DOHH2 (cell line): ENCODE measurements around the gene HSPG2.

Experiments
- H3F3A ChIP-seq: fragments of 200-600 bp; sonication (generic), shearing (Covaris generic); 2 replicates; pipeline ENCODE4 v1.6.0; 2016; ENCODE audit warnings: antibody characterized with exemption, mild to moderate bottlenecking; ENCODE audit not compliant: control insufficient read depth, insufficient read depth
- H3K27ac ChIP-seq: fragments of 200-600 bp; sonication (generic); 2 replicates; pipeline ENCODE4 v1.5.1; 2014; ENCODE audit warnings: low read depth, mild to moderate bottlenecking, low read length, moderate library complexity
- H3K27me3 ChIP-seq: fragments of 200-600 bp; sonication (generic); 2 replicates; pipeline ENCODE4 v1.6.1; 2014; ENCODE audit warnings: mild to moderate bottlenecking, low read length, mixed read lengths; ENCODE audit not compliant: control insufficient read depth
- H3K36me3 ChIP-seq: fragments of 200-600 bp; sonication (generic); 2 replicates; pipeline ENCODE4 v1.6.1; 2014; ENCODE audit warnings: mild to moderate bottlenecking, low read length, moderate library complexity, mixed read lengths; ENCODE audit not compliant: control insufficient read depth
- H3K4me1 ChIP-seq: fragments of 200-600 bp; sonication (generic); 2 replicates; pipeline ENCODE4 v1.6.1; 2014; ENCODE audit warnings: mild to moderate bottlenecking, low read length, mixed read lengths; ENCODE audit not compliant: control insufficient read depth
- H3K4me2 ChIP-seq: fragments of 200-600 bp; sonication (generic); 2 replicates; pipeline ENCODE4 v1.6.0; 2014; ENCODE audit warnings: mild to moderate bottlenecking, low read length, moderate library complexity
- H3K4me3 ChIP-seq: fragments of 200-600 bp; sonication (generic); 2 replicates; pipeline ENCODE4 v1.5.1; 2014; ENCODE audit warnings: mild to moderate bottlenecking, low read length, mixed read lengths
- H3K79me2 ChIP-seq: fragments of 200-600 bp; sonication (generic); 2 replicates; pipeline ENCODE4 v1.6.1; 2014; ENCODE audit warnings: mild to moderate bottlenecking, low read length, mixed read lengths; ENCODE audit not compliant: control insufficient read depth
- H3K9me2 ChIP-seq: fragments of 200-600 bp; sonication (generic); replicated peaks from 2 replicates; pipeline ENCODE4 v1.6.1; 2014; ENCODE audit warnings: mild to moderate bottlenecking, low read length, mixed read lengths; ENCODE audit not compliant: control insufficient read depth
- H3K9me3 ChIP-seq: fragments of 200-600 bp; sonication (generic); 2 replicates; pipeline ENCODE4 v1.6.1; 2014; ENCODE audit warnings: antibody characterized with exemption, low read length, mixed read lengths; ENCODE audit not compliant: control insufficient read depth, insufficient read depth
- H4K20me1 ChIP-seq: fragments of 200-600 bp; sonication (generic); 2 replicates; pipeline ENCODE4 v1.6.0; 2014; ENCODE audit warnings: low read depth, mild to moderate bottlenecking, antibody characterized with exemption, low read length, moderate library complexity; ENCODE audit not compliant: control insufficient read depth, insufficient read depth
- CTCF ChIP-seq: fragments of 200-600 bp; sonication (generic); IDR thresholded peaks from one replicate; pipeline ENCODE4 v1.5.1; 2014; ENCODE audit warnings: antibody characterized with exemption, mild to moderate bottlenecking, low read depth, low read length; ENCODE audit not compliant: poor library complexity, severe bottlenecking
- EZH2phosphoT487 ChIP-seq: fragments of 200-600 bp; sonication (generic); IDR thresholded peaks from 2 replicates; pipeline ENCODE4 v1.6.1; 2017; ENCODE audit warnings: borderline replicate concordance, mild to moderate bottlenecking, antibody characterized with exemption, low read length, moderate library complexity, mixed read lengths

Gene HSPG2

DNA sequence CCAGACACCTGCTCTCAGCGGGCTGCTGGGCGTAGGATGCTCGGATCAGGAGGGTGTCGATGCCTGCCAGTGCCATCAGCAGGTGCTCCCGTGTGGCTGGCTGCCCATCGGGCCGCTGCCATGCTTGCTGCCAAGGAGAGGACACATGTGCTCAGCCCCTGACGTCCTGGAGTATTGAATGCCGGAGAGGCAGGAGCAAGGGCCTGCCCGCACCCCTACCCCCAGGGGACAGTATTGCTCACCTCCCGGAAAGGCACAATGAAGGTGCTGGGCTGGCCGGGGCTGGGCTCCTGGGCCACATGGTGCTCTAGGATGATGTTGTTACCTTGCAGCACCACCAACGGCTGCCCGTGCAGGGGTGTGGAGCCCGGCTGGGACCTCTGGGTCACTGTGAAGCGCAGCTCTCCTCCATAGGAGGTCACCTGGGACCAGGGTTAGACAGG lies 61.5 kb downstream of the HSPG2 start:
- no peaks in the 10 kb centered on the region for H3K9me2 ChIP-seq
- H3K4me3 ChIP-seq = no peak overlapping the region
- no peaks in the 10 kb centered on the region for H3K36me3 ChIP-seq
- no peaks in the 10 kb centered on the region for H4K20me1 ChIP-seq
- no peak overlapping the region for H3K27ac ChIP-seq
- no peaks in the 10 kb centered on the region for H3K27me3 ChIP-seq
- H3K9me3 ChIP-seq = no peaks in the 10 kb centered on the region
- H3K79me2 ChIP-seq = no peaks in the 10 kb centered on the region
- no peak overlapping the region for H3K4me2 ChIP-seq
- H3K4me1 ChIP-seq = no peaks in the 10 kb centered on the region
- no peak for TF ChIP-seq CTCF
- no peak for TF ChIP-seq EZH2phosphoT487
- no peaks in the 10 kb centered on the region for H3F3A ChIP-seq

DNA sequence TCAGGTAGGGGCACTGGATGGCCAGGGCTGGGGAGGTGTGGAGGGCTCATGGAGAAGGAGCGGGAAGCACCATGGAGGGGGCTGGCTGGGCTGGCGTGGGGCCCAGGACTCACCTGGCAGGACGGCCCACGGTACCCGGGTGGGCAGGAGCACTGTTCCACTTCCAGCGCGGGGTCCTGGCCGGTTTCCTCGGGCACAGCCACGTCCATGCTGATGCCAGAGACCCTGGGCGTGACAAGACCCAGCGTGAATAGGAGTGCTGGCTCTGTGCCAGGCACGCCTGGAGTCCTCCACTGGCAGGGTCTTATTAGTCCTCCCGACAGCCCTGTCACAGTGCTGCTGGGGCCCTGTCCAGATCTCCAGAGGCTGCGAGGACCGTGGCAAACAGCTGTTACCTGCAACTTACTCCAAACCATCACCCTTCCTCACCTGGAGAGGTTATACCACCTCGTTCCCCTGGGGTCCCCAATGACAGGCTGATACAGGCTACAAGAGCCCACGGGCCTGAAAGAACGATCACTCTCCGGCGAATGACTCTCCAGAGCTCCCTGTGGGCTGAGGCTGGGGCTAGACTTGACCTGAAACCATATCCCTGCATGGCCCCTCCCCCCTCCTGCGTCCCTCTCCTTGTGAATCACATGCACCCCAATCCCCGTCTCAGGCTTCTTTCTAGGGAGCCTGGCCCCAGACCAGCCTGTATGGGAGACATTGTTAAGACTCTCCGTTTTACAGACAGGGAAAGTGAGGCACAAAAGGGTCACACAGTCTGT lies 62.1 kb downstream of the HSPG2 start:
- H3K36me3 ChIP-seq = no peaks in the 10 kb centered on the region
- TF ChIP-seq CTCF = no peak
- no peak for TF ChIP-seq EZH2phosphoT487

GRCh38 chr1:21874328-21874727 lies 62.8 kb downstream of the HSPG2 start:
- Histone ChIP-seq H3K4me3 (no peak overlapping the region), H3K27ac (no peak overlapping the region), H3F3A (no peaks in the 10 kb centered on the region), H3K27me3 (no peaks in the 10 kb centered on the region), H3K79me2 (no peaks in the 10 kb centered on the region), H4K20me1 (no peaks in the 10 kb centered on the region), H3K4me2 (no peak overlapping the region), H3K36me3 (no peaks in the 10 kb centered on the region), H3K9me2 (no peaks in the 10 kb centered on the region), H3K4me1 (no peaks in the 10 kb centered on the region), H3K9me3 (no peaks in the 10 kb centered on the region)
- TF ChIP-seq EZH2phosphoT487 = no peak
- TF ChIP-seq CTCF = no peak

More for the DNA sequence above, 62.1 kb downstream of the HSPG2 start:
- Histone ChIP-seq H3K4me2 (no peak overlapping the region), H3K9me3 (no peaks in the 10 kb centered on the region), H3K79me2 (no peaks in the 10 kb centered on the region), H3K4me1 (no peaks in the 10 kb centered on the region), H3K4me3 (no peak overlapping the region), H3K9me2 (no peaks in the 10 kb centered on the region), H3K27ac (no peak overlapping the region), H4K20me1 (no peaks in the 10 kb centered on the region), H3K27me3 (no peaks in the 10 kb centered on the region), H3F3A (no peaks in the 10 kb centered on the region)
